ENCODE data around the gene UACA.
"Not testable (repeated sequence)": the region's sequence is repeated elsewhere in the genome, so short reads cannot be mapped to it uniquely, and the experiment has no call there.

Gene UACA

GRCh38 chr15:70618929-70619328 is 144.4 kb downstream of the UACA start:
- DNase-seq, result no peak

- DNase-seq, result no peak
These were observed 145.5 kb downstream of the UACA start for GRCh38 chr15:70617911-70618287.

- DNase-seq, result no peak
These were observed 146.1 kb downstream of the UACA start for GRCh38 chr15:70617076-70617910.

- DNase-seq, result not testable (repeated sequence)
These were observed 147.0 kb downstream of the UACA start for GRCh38 chr15:70616311-70616756.

- DNase-seq, result peak; percentile 12
These were observed 147.7 kb downstream of the UACA start for GRCh38 chr15:70615435-70616310.

- no peak for DNase-seq
These were observed 149.1 kb downstream of the UACA start for GRCh38 chr15:70614221-70614620.

GRCh38 chr15:70613271-70613670 is 150.1 kb downstream of the UACA start:
- no peak for DNase-seq

- DNase-seq, result no peak
These were observed 152.1 kb downstream of the UACA start for GRCh38 chr15:70611286-70611685.

GRCh38 chr15:70610541-70610940 is 152.8 kb downstream of the UACA start:
- DNase-seq, result no peak

GRCh38 chr15:70609889-70610288 is 153.5 kb downstream of the UACA start:
- no peak for DNase-seq

GRCh38 chr15:70608144-70608543 is 155.2 kb downstream of the UACA start:
- DNase-seq, result peak; percentile 32

GRCh38 chr15:70605606-70606410 is 157.6 kb downstream of the UACA start:
- DNase-seq, result no peak

- no peak for DNase-seq
These were observed 158.6 kb downstream of the UACA start for GRCh38 chr15:70604666-70605315.

All from OCI-M1 (cell line).